Adipocyte (in vitro differentiated cells): ENCODE data around the gene AFDN.

Source experiments
- DNase-seq: peaks from one replicate; pipeline ENCODE4 v3.0.0-alpha.2; 2015; ENCODE audit warnings: low read depth
- H3K27me3 ChIP-seq: replicated peaks from 2 replicates; pipeline ENCODE4 v1.7.0; 2013; ENCODE audit warnings: mild to moderate bottlenecking, low read length, moderate library complexity; ENCODE audit not compliant: control insufficient read depth, insufficient read depth
- H3K36me3 ChIP-seq: 2 replicates; pipeline ENCODE4 v1.7.0; 2013; ENCODE audit warnings: low read length, mild to moderate bottlenecking, moderate library complexity; ENCODE audit not compliant: control insufficient read depth, insufficient read depth, severe bottlenecking
- H3K4me1 ChIP-seq: 2 replicates; pipeline ENCODE4 v1.7.0; 2013; ENCODE audit warnings: mild to moderate bottlenecking, low read length, moderate library complexity; ENCODE audit not compliant: control insufficient read depth, insufficient read depth
- H3K4me3 ChIP-seq: 2 replicates; pipeline ENCODE4 v1.7.0; 2013; ENCODE audit warnings: mild to moderate bottlenecking, low read length, moderate library complexity
- H3K9ac ChIP-seq: 2 replicates; pipeline ENCODE4 v1.7.0; 2013; ENCODE audit warnings: mild to moderate bottlenecking, low read length, moderate library complexity
- H3K9me3 ChIP-seq: 2 replicates; pipeline ENCODE4 v1.7.0; 2013; ENCODE audit warnings: mild to moderate bottlenecking, low read length, moderate library complexity; ENCODE audit not compliant: control insufficient read depth

Gene AFDN

GRCh38 chr6:167988945-167989841 lies 162.5 kb downstream of the AFDN start:
- Histone ChIP-seq H3K9ac (no peak overlapping the region), H3K36me3 (no peaks in the 10 kb centered on the region), H3K27me3 (no peaks in the 10 kb centered on the region), H3K4me1 (peaks cover 4% of the 10 kb centered on the region), H3K9me3 (no peaks in the 10 kb centered on the region), H3K4me3 (no peak overlapping the region)
- DNase-seq = no peak

DNA sequence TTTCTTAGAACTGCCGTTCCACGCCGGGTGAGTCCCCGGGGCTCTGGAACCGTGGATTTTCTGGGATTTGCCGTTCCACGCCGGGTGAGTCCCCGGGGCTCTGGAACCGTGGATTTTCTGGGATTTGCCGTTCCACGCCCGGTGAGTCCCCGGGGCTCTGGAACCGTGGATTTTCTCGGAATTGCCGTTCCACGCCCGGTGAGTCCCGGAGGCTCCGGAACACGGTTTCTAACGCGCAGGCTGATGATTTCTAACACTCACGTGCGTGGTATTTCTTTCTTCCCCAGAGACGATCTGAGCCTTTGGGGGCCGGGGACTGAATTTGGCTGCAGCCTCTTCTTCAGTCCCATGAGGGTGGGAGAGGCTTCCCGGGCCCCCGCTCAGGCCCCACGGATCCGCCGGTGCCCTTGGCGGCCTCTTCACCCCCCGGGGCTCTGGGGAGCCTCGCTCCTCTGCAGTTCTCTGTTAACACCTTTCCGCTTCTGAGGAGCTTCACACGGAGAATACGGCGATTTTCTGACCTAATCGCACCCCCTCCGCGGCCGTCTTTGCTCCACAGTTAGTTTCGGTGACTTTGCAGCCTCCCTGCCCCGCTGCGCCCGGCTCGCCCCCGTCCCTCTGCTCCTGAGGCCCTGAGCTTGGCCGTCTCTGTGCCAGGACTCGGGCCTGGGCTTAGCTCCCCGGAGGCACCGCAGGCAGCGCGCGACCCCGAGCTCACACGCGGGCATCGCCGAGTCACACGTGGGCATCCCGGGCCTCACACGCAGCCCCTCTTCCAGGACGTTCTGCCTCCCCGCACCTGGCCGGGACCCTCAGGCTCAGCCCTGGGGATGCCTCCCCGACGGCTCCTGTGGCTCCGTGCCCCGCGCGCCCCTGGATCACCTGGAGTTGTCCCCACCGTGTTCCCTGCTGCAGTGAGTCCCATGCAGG lies 163.6 kb downstream of the AFDN start:
- Histone ChIP-seq H3K9me3 (no peaks in the 10 kb centered on the region), H3K9ac (no peak overlapping the region), H3K27me3 (no peaks in the 10 kb centered on the region), H3K4me3 (no peak overlapping the region), H3K36me3 (no peaks in the 10 kb centered on the region), H3K4me1 (peaks cover 4% of the 10 kb centered on the region)
- DNase-seq = no peak

DNA sequence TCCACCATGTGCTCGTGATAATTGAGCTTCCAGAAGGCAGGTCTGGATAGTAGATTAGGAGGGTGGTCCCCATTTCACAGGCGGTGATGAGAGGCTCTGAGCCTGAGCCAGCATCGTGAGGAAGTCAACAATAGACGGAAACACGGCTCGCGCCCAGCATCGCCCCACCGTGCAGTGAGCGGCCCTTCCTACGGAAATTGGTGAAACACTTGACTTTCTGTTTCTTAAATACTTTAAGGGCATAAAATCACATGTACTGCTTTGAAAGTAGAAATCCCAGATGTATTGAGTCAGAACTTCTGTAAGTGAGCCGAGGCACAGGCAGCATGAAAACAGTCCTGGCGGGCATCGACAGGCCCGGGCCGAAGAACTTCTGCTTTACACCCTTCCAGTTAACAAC lies 166.5 kb downstream of the AFDN start:
- peaks cover 3% of the 10 kb centered on the region for H3K4me1 ChIP-seq
- no peaks in the 10 kb centered on the region for H3K36me3 ChIP-seq
- H3K9me3 ChIP-seq = no peaks in the 10 kb centered on the region
- no peak overlapping the region for H3K9ac ChIP-seq
- peaks cover 5% of the 10 kb centered on the region for H3K27me3 ChIP-seq
- DNase-seq = no peak
- H3K4me3 ChIP-seq = no peak overlapping the region

DNA sequence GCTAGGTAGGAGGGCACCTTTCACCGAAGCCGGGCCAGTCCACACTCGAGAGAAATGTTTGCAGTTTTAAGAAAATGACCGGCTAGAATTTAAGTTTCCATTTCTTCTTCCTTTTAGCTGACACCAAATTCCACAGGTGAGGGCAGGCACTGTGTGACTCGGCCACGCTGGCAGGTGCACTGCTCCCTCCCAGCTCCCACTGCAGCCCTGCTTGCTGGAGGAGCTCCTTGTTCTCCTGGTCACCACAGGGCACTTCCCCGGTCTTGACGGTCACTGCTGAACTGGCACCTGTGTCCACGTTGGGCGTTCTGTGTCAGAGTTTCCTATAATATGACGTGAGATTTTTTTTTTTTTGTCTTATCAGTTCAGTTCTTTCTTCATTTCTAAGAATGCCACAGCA lies 167.1 kb downstream of the AFDN start:
- DNase-seq = no peak
- Histone ChIP-seq H3K27me3 (peaks cover 5% of the 10 kb centered on the region), H3K9ac (no peak overlapping the region), H3K4me1 (peaks cover 8% of the 10 kb centered on the region), H3K9me3 (no peaks in the 10 kb centered on the region), H3K4me3 (no peak overlapping the region), H3K36me3 (no peaks in the 10 kb centered on the region)

GRCh38 chr6:167995302-167995701 lies 168.6 kb downstream of the AFDN start:
- Histone ChIP-seq H3K9me3 (no peaks in the 10 kb centered on the region), H3K4me3 (no peak overlapping the region), H3K27me3 (peaks cover 5% of the 10 kb centered on the region), H3K4me1 (peaks cover 8% of the 10 kb centered on the region), H3K9ac (no peak overlapping the region), H3K36me3 (no peaks in the 10 kb centered on the region)
- DNase-seq = no peak

DNA sequence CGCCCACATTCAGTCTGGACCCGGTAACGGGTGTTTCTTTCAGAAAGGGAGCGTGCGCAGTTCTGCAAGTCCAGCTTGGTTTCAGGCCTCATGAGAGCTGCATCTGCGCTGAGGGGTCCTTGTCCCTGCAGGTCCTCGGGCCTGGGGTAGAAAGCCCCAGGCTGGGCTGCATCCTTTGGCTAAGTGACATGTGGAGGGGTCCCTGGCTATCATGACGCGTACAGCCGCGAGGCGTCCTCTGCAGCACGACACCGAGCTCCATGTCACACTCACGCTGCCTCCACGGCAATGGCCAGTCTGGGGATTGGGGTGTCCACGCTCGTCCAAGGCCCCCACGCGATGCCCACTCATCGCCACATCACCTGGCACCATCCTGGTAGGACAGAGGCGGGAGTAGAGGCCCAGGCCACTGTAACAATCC lies 169.0 kb downstream of the AFDN start:
- Histone ChIP-seq H3K4me3 (no peak overlapping the region), H3K36me3 (no peaks in the 10 kb centered on the region), H3K4me1 (peaks cover 8% of the 10 kb centered on the region), H3K9me3 (no peaks in the 10 kb centered on the region), H3K9ac (no peak overlapping the region), H3K27me3 (peaks cover 5% of the 10 kb centered on the region)
- DNase-seq = no peak

- no peaks in the 10 kb centered on the region for H3K9me3 ChIP-seq
- H3K27me3 ChIP-seq = peaks cover 5% of the 10 kb centered on the region
- H3K36me3 ChIP-seq = no peaks in the 10 kb centered on the region
- H3K9ac ChIP-seq = no peak overlapping the region
- peaks cover 8% of the 10 kb centered on the region for H3K4me1 ChIP-seq
- DNase-seq = no peak
- H3K4me3 ChIP-seq = no peak overlapping the region
Measured at GRCh38 chr6:167996424-167997199, 169.9 kb downstream of the AFDN start.

GRCh38 chr6:167997642-167998041 lies 170.9 kb downstream of the AFDN start, which contains the start of gene KIF25:
KIF25 (plus strand) TSS chr6:167997671; CDS start chr6:168029586, 31,915 bp downstream.
- no peaks in the 10 kb centered on the region for H3K9me3 ChIP-seq
- no peak for DNase-seq
- peaks cover 9% of the 10 kb centered on the region for H3K27me3 ChIP-seq
- H3K9ac ChIP-seq = no peak within 1 kb of the TSS
- peaks cover 8% of the 10 kb centered on the region for H3K4me1 ChIP-seq
- H3K4me3 ChIP-seq = no peak within 1 kb of the TSS
- H3K36me3 ChIP-seq = no peaks in the 10 kb centered on the region

DNA sequence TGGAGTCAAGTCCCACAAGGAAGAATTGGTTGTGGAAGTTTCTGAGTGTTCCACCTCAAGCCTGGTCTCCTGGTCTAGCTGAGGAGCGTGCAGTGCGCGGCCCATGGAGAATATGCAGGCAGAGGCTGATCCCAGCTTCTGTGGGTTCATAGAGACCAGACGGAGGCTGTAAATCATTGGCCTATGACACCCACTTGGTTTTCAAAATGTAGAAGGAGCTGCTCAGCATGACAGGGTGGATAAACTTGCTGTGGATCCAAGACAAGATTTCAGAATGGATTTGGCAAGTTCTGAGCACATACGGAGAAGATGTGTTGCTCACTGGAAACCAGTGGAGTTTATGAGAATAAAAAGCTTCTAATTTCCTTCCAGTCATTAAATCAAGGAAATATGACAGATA lies 171.5 kb downstream of the AFDN start:
- no peak overlapping the region for H3K4me3 ChIP-seq
- no peaks in the 10 kb centered on the region for H3K36me3 ChIP-seq
- H3K9me3 ChIP-seq = no peaks in the 10 kb centered on the region
- peaks cover 8% of the 10 kb centered on the region for H3K4me1 ChIP-seq
- no peak overlapping the region for H3K9ac ChIP-seq
- no peak for DNase-seq
- H3K27me3 ChIP-seq = peaks cover 10% of the 10 kb centered on the region

DNA sequence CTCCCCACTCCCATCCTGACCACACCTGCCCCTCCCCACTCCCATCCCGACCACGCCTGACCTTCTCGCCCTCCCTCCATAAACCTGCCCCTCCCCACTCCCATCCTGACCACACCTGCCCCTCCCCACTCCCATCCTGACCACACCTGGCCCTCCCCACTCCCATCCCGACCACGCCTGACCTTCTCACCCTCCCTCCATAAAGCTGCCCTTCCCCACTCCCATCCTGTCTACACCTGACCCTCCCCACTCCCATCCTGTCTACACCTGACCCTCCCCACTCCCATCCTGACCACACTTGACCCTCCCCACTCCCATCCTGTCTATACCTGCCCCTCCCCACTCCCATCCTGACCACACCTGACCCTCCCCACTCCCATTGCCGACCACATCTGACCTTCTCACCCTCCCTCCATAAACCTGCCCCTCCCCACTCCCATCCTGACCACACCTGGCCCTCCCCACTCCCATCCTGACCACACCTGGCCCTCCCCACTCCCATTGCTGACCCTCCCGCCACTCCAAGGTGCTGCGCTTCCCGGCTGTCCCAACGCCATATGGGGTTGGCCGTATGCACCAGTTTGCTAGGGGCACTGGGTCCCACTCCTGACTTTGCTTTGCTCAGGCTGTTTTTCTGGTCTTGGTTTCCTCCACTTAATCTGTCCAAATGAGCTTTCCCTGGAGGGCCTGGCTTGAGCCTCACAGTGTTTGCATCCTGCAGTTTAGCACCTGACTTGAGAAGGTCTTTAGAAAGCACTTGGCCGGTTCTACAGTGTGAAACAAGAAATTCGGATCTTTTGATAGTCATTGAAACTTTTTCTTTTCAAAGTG lies 173.7 kb downstream of the AFDN start:
- Histone ChIP-seq H3K9ac (no peak overlapping the region), H3K27me3 (peaks cover 16% of the 10 kb centered on the region), H3K4me3 (no peak overlapping the region), H3K9me3 (no peaks in the 10 kb centered on the region), H3K36me3 (no peaks in the 10 kb centered on the region), H3K4me1 (peaks cover 8% of the 10 kb centered on the region)
- no peak for DNase-seq
